ENCODE data around the gene CCDC13. TPM values are rescaled to one million over a fixed set of nuclear protein-coding genes. Genes with fewer than 3 reads are reported as not detected.

Gene CCDC13
- total RNA-seq, 1 experiment from 2014 or later, result 2.3 TPM

DNA sequence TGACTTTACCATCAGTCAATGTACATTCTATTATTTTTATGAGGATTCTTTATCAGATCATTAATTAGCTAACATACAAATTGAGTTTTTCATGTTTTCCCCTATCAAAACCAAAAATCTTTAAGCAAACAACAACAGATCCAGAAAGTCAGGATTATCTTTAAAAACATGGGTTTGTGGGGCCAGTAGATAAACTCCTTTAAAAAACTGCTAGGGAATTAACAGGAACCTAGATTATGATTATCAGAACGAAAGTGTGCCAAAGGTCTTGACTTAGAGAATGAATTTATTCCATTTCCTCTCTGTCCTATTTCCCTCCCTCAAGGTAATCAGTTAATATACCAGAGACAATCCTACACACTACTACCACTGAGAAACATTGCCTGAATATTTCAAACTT, 13.2 kb upstream of the CCDC13 start:
- H3K9me3 ChIP-seq (ENCODE audit: control insufficient read depth in 1 of 2, insufficient read depth in 1 of 2, low read depth in 1 of 2, low read length in 2 of 2), result no peaks in the 10 kb centered on the region
- H3K79me2 ChIP-seq (ENCODE audit: insufficient read depth, low read length), result peaks cover 31% of the 10 kb centered on the region
- H3K4me2 ChIP-seq (ENCODE audit: low read length), result no peak overlapping the region
- H3K27me3 ChIP-seq (ENCODE audit: insufficient read depth, low read length), result no peaks in the 10 kb centered on the region
- no peak overlapping the region for H3K4me3 ChIP-seq (replicated peaks in 1 of 2; ENCODE audit: low read depth in 1 of 2, low read length in 2 of 2)
- H2AFZ ChIP-seq (ENCODE audit: low read depth, low read length, poor library complexity, severe bottlenecking), result no peak overlapping the region
- ATAC-seq, result no peak
- H4K20me1 ChIP-seq (ENCODE audit: insufficient read depth), result no peaks in the 10 kb centered on the region
- DNase-seq (ENCODE audit: low read depth, low spot score), result no peak
- TF ChIP-seq ELF1 (IDR thresholded peaks at IDR 0.05; ENCODE audit: borderline replicate concordance, low read depth) (no peak), SIN3A (IDR thresholded peaks at IDR 0.05; ENCODE audit: low read depth) (no peak), ATF3 (IDR thresholded peaks at IDR 0.05) (no peak), CEBPB (IDR thresholded peaks at IDR 0.05; ENCODE audit: low read depth) (no peak), RAD21 (IDR thresholded peaks at IDR 0.05; ENCODE audit: low read depth) (no peak), CBX3 (IDR thresholded peaks at IDR 0.05; ENCODE audit: low read depth) (no peak), JUND (IDR thresholded peaks at IDR 0.05) (no peak)
- TF ChIP-seq, protein P1, sequence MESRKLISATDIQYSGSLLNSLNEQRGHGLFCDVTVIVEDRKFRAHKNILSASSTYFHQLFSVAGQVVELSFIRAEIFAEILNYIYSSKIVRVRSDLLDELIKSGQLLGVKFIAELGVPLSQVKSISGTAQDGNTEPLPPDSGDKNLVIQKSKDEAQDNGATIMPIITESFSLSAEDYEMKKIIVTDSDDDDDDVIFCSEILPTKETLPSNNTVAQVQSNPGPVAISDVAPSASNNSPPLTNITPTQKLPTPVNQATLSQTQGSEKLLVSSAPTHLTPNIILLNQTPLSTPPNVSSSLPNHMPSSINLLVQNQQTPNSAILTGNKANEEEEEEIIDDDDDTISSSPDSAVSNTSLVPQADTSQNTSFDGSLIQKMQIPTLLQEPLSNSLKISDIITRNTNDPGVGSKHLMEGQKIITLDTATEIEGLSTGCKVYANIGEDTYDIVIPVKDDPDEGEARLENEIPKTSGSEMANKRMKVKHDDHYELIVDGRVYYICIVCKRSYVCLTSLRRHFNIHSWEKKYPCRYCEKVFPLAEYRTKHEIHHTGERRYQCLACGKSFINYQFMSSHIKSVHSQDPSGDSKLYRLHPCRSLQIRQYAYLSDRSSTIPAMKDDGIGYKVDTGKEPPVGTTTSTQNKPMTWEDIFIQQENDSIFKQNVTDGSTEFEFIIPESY (IDR thresholded peaks at IDR 0.05; ENCODE audit: extremely low read depth, insufficient replicate concordance, low read length), result no peak
- no peak overlapping the region for H3K27ac ChIP-seq (ENCODE audit: low read depth, low read length)
- no peak overlapping the region for H3K9ac ChIP-seq (ENCODE audit: low read length)
- intact Hi-C loops (cut with micrococcal nuclease), result no loop called here
- ChIA-PET POLR2A (no interaction called here), RAD21 (ENCODE audit: low non-redundant PET in 1 of 2, low total read pairs in 2 of 2, uncharacterized antibody in 2 of 2, unreplicated experiment in 2 of 2) (no interaction called here), CTCF (no interaction called here)
- no peaks in the 10 kb centered on the region for H3K9me2 ChIP-seq (ENCODE audit: insufficient read depth)
- BruUV-seq (replicated peaks), result no TSS peak
- no peaks in the 10 kb centered on the region for H3K4me1 ChIP-seq (ENCODE audit: control insufficient read depth in 1 of 2, insufficient read depth in 2 of 2, low read length in 2 of 2)
- H3K36me3 ChIP-seq (ENCODE audit: control insufficient read depth in 1 of 2, insufficient read depth in 2 of 2, low read length in 2 of 2), result peaks cover 3 to 25% of the 10 kb centered on the region in 2 experiments; a peak in 3 of 4 replicates

Measured in HCT116 (cell line).